Choroid plexus epithelial cell (primary cell): ENCODE results near the gene TSPAN19.

ENCODE experiments used
- DNase-seq: peaks from one replicate; pipeline ENCODE4 v3.0.0-alpha.2; 2010; ENCODE audit warnings: low read depth
- H3K4me3 ChIP-seq: 2 replicates; pipeline ENCODE4 v1.5.1; 2011; ENCODE audit warnings: low read depth, mild to moderate bottlenecking, control low read depth, low read length, moderate library complexity
- TF ChIP-seq, protein P1 (sequence below): conservative IDR thresholded peaks from 2 replicates; pipeline ENCODE4 v1.5.1; 2011; ENCODE audit warnings: low read depth, mild to moderate bottlenecking, control low read depth, inconsistent platforms, low read length, moderate library complexity

Gene TSPAN19

DNA sequence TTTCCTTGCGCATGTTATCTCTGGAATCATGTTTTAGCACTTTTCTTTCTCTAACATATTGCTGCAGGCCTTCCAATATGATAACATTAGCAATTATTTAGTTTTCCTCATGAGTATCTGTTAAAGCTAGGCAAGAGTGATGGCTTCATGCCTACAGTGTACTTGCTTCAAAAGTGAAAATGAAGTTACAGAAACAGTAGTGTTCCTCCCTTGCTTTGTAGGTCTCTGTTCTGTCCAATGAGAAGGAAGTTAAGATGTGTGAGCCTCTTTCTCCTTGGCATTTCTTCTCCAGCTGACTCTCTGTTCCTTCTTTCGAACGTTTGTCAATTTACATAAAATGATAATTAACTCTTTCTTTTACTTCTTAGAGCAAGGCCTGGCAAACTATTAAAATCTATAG lies 22.3 kb upstream of the TSPAN19 start:
- DNase-seq = no peak
- TF ChIP-seq, protein P1, sequence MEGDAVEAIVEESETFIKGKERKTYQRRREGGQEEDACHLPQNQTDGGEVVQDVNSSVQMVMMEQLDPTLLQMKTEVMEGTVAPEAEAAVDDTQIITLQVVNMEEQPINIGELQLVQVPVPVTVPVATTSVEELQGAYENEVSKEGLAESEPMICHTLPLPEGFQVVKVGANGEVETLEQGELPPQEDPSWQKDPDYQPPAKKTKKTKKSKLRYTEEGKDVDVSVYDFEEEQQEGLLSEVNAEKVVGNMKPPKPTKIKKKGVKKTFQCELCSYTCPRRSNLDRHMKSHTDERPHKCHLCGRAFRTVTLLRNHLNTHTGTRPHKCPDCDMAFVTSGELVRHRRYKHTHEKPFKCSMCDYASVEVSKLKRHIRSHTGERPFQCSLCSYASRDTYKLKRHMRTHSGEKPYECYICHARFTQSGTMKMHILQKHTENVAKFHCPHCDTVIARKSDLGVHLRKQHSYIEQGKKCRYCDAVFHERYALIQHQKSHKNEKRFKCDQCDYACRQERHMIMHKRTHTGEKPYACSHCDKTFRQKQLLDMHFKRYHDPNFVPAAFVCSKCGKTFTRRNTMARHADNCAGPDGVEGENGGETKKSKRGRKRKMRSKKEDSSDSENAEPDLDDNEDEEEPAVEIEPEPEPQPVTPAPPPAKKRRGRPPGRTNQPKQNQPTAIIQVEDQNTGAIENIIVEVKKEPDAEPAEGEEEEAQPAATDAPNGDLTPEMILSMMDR = no peak
- H3K4me3 ChIP-seq = no peak overlapping the region

DNA sequence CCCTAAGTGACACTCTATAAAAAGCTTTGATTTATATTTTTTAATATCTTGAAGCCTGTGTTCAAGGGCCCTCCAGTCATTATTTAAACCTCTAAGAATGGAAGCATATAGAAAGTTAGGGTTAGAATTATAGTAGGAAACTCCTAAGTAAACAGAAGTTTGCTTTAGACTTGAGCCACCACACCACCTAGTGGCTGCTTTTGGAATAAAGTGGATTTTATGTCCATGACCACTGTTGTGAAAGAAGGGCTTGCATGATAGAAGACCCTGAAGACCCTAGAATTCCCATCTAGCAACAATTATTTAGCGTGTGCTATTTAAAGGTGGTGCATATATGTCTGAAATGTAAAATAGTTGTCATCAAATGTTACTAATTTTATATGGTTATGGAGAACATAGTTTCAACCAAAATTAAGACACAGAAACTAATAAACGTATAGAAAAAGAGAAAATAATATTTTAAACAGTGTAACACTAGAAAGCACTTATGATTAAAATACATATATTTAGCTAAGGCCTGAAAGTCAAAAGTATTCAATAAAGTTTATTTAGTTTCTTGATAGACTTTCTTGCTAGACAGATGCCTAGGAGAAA lies 21.4 kb upstream of the TSPAN19 start:
- TF ChIP-seq, protein P1 = peak; percentile 78
- peak; percentile 70 for DNase-seq
- H3K4me3 ChIP-seq = no peak overlapping the region

DNA sequence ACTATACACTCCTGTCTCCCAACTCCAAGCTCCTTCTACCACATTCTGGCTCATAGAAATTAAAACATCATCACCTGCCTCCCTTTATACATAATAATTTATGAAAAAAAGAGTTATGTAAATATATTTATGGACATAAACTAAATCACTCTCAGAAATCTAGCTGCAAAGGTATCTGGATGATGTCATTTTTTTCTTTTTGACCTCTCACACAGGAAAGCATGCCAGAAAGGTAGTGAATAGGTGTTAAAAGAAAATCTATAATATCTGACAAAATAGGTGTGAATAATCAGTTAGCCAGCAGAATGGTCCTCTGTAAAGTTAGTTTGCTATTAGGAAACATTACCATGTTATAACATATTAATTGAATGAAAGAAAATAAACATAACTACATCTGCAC lies 7.8 kb upstream of the TSPAN19 start:
- no peak for DNase-seq
- no peak overlapping the region for H3K4me3 ChIP-seq
- TF ChIP-seq, protein P1 = no peak

DNA sequence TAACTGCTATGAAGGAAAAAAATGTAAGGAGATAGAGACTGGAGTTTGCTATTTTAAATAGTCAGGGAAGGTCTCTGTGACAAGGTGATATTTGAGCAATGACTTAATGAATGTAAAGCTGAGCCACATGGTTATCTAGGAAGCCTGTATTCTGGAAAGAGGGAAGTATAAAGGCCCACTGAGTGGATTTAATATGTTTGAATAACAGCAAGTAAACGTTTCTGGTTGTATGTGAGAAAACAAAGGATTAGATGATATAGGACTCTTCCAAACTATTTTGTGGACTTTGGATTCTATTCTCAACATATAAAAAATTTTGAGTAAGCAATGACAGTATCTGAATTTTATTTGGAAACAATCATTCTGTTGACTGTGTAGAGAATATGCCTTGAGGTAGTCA lies 5.3 kb upstream of the TSPAN19 start:
- no peak for DNase-seq
- no peak overlapping the region for H3K4me3 ChIP-seq
- TF ChIP-seq, protein P1 = no peak

DNA sequence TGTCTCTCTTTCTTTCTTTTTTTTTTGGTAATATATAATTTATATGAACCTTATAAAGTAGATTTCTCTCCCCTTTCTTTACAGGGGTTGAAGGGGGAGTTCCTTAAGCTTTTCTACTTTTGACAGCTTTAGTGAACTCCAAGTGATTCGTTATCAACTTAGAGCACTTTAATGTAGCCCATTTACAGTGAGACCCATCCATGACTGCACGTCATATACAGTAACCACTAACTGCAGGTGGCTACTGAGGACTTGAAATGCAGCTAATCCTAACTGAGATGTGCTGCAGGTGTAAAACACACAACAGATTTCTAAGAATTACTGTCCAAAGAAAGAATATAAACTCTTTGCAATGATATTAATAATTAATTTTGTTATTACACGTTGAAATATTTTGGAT lies 656 bp upstream of the TSPAN19 start:
- TF ChIP-seq, protein P1 = no peak
- H3K4me3 ChIP-seq = peak overlapping the region; percentile 78
- DNase-seq = no peak

DNA sequence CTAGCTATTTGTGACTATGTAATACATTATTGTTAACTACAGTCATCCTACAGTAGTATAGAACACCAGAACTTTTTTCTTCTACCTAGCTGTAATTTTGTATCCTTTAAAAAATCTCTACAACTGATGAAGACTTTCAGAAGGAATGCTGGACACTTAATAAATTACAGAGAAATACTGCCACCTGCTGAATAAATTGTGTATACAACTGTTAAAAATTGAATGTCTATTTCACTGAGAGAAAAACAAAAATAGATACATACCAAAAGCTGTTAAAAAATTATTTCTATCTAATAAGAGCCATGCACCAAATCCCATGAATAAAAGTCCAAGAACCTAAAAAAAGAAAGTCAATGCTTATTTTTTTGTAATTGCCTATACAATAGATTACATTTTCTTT lies 6.6 kb downstream of the TSPAN19 start:
- peak; percentile 60 for DNase-seq
- TF ChIP-seq, protein P1 = peak; percentile 42
- H3K4me3 ChIP-seq = no peak overlapping the region

DNA sequence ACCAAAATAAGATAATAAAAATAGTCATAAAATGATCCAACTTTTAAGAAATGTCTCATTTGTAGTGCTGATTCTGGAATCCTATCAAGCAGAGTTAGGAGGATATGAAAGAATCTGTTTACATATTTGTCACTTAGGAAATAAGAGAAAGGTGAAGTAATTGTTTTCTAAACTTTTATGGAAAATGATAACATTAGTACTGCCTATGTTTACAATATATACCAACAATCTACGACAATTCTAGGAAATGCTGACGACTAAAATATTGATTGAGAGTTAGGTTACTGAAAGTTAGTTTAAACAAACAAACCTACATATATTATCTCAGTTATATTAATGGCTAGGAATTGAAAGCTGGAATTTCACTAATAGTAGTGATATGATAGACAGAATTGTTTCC lies 18.0 kb downstream of the TSPAN19 start:
- TF ChIP-seq, protein P1 = no peak
- no peak overlapping the region for H3K4me3 ChIP-seq
- no peak for DNase-seq
